HG03575 (cell line): ENCODE results near the gene PRKCA.
"Not testable (repeated sequence)": the region's sequence is repeated elsewhere in the genome, so short reads cannot be mapped to it uniquely, and the experiment has no call there.

Source experiments
- ATAC-seq: cut with Tn5 transposase; IDR thresholded peaks from one replicate; pipeline ENCODE4 v1.9.1; 2021; ENCODE audit not compliant: unreplicated experiment, insufficient number of reproducible peaks, low FRiP score; ENCODE audit errors: extremely low read depth

The PRKCA gene

DNA sequence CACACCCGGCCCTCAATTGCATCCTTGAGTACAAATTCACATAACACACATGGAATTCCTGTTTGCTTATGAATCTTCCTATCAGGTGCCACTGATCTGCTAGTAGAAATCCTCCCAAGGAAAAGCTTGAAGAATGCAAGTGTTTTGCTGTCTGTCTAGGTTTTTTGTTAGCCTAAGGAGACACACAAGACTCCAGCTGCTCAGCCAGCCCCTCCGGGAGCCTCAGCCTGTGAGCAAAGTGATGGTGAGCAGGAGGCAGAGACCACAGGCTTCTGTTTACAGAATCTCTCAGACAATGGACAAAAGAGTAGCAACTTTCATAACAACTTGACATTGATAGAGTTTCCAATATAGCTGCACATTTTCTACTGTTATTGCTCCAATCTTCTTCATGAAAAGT is 18.4 kb upstream of the PRKCA start:
- ATAC-seq: no peak

DNA sequence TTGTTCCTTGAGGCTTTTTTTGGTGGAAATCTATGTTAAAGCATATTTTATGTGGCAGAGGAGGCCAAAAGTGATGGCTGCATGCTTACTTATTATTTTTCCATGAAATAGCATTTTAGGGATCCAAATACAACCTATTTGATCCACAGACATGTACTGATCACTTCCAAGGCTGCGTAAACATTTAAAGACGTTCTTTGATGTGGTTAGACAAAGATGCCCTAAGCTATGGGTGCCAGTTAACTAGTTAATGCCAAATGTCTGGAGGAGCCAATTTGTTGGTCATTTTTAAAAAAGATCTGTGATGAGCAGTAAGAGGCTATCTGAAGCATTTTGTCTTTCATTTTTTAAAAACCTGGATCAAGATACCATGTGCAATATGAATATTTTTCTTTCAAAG is 17.3 kb upstream of the PRKCA start:
- no peak for ATAC-seq

DNA sequence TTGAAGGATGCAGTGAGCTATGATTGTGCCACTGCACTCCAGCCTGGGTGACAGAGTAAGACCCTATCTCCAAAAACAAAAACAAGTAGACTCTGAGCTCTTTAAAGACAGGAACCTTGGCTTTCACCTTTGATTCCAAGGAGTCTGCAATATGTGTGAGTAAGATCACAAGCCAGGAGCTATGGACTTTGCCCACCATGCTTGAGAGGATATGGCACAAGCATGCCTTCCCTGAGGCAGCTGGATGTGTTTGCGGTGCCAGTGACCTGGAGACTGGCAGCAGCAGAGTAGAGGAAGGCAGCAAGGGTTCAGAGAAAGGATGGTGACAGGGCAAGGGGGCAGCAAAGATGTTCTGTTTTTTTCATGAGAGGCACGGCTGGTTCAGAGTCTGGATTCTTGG is 14.5 kb upstream of the PRKCA start:
- ATAC-seq: no peak

DNA sequence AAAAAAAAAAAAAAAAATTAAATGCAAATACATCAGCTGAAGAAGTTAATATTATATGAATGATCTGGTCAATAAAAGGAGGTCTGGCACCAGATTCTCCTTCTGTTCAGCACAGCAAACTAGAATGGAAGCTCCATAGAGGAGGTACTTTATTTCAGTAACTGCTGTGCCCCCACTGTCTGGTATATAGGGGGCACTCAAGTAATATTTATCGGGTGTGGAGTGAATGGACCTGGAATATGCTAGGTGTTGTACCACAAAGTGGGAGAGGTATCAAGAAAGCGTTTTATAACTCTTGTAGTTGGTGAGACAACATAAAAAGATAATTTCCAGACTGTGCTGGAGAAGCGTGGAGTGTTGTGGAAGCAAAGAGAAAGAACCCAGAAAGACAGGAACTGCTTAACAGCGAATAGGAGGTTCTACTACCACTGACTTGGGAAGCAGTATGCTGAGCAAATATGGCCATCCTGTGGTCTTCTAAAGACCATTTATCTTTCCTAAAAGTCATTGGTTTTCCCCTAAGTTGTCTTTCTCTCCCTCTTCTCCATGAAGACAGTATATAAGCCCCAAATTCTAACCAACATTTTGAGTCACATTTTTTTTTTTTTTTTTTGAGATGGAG is 12.2 kb upstream of the PRKCA start:
- ATAC-seq: no peak

DNA sequence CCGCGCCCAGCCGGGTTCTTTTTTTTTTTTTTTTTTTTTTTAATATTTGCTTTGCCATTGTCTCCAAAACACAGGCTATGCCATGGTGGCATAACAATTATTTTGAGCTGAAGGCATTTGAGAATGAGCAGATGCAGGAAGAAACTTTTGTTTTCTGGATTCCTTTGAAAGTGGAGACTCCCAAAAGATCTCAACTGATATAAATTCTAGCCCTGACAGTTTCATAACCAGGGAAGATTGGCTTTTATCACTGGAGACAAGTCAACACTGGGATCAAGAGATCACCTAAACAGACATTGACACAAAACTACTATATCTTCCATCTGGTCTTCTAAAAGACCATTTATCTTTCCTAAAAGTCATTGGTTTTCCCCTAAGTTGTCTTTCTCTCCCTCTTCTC is 10.1 kb upstream of the PRKCA start:
- ATAC-seq: no peak

DNA sequence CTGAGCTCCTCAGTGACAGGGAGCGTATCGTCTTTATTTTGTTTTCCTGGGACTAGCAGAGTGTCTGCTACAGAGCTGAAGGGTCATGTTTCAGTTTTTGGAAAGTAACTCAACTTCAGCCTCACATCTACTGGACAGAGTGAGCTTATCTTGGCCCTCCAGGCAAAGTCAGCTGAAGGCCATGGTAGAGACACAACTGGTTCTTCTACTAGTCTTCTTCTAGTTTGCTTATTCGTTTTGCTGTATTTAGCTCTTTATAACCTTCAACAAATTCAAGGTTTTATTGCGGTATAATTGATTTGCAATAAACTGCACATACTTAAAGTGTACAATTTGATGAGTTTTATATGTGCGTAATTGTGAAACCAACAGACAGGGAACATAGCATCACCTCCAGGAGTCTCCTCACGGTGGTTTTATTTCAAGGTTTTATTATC is 6.1 kb upstream of the PRKCA start:
- no peak for ATAC-seq

DNA sequence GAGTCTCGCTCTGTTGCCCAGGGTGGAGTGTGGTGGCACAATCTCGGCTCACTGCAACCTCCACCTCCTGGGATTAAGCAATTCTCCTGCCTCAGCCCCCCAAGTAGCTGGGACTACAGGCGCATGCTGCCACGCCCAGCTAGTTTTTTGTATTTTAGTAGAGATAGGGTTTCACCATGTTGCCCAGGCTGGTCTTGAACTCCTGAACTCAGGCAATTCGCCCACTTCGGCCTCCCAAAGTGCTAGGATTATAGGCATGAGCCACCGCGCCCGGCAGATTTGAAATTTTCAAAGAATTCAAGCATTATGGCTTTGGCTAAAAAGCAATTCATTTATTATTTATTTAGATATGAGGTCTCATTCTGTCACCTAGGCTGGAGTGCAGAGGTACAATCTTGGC is 5.0 kb upstream of the PRKCA start:
- ATAC-seq: not testable (repeated sequence)

DNA sequence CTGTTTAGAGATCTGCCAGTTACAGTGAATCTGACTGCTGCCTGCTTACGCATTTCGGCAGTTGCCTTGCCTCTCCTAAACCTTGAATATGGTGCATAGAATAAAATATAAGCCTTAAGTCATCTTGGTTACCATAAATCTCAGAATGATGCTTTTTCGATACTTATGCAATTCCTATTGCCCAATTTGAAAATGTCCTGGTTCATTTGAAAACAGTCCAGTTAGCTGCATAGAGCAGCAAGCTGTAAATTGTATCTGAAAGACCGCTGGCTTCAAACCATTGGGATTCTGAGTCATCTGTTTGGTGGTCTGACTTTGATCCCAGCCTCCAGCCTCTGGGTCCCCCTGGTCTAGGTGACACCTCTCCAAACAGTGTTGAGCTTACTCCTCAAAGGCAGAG is 2.7 kb upstream of the PRKCA start:
- no peak for ATAC-seq

DNA sequence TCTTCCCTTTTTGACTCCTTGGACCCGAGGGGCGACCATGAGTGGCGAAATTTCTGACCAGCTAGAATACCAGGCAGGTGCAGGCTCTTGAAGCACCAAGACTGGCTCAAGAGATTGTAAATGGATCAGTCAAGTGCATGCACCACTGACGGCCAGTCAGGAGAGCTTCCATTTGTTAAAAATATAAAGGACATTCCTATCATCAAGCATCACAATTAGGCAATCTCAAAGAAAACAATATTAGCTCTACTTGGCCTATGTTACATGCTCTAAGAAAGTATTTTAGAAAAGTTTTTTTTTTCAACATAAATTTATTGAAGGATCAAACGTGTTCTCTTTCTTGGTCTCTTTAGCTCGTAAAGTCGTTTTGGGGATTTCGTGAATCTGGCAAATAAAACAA is 1.5 kb upstream of the PRKCA start:
- no peak for ATAC-seq

DNA sequence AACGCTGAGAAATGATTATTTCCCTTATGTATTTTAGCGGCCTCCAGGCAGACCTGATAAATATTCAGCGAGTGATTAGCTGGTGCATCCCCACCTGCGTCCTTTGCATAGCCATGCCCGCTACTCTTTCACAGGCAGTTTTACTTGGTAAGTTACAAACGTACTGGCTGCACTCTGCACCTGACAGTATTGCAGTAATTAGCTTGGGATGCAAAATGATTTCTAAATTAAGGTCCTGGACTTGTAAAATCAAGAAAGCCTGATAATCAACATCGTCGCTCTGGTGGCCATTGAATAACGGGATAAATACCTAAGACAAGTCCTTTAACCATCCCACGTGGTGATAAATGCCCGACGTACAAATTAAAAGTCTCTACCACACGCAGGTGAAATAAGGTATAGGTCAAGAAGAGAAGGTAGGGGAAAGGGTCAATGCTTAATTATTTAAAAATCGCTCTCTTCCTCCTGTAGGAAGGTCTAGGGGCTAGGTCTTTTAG is 998 bp upstream of the PRKCA start:
- no peak for ATAC-seq

DNA sequence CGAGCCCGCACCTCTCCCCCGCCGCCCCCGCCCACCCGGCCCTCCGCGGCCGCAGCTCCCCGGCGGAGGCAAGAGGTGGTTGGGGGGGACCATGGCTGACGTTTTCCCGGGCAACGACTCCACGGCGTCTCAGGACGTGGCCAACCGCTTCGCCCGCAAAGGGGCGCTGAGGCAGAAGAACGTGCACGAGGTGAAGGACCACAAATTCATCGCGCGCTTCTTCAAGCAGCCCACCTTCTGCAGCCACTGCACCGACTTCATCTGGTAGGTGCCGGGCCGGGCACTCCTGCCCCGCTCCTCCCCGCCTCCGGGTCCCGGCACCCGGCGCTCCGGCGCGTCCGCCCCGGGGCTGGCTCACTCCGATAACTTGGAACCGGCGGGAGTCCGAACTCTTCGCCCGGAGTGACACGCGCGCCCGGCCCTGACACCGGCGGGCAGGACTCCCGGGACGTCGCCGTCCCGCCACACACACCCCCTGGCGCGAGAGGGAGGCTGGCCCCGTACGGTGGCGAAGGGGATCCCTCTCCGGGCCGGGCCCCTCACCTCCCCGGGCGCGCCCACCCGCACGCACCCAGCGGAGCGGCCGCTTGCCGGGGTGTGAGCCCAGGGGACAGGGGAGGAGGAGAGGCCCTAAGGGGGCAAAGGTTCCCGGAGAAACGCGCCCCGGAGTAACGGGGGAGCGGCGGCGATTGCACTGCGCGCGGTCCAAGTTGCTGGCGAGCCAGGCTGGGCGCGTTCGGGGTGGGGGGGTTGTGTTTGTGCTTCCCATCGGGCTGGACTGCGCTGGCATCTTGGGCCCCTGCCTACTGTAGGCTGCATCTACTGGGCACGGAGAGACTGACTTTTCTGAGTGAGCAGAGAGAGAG is 581 bp downstream of the PRKCA start:
- no peak for ATAC-seq

DNA sequence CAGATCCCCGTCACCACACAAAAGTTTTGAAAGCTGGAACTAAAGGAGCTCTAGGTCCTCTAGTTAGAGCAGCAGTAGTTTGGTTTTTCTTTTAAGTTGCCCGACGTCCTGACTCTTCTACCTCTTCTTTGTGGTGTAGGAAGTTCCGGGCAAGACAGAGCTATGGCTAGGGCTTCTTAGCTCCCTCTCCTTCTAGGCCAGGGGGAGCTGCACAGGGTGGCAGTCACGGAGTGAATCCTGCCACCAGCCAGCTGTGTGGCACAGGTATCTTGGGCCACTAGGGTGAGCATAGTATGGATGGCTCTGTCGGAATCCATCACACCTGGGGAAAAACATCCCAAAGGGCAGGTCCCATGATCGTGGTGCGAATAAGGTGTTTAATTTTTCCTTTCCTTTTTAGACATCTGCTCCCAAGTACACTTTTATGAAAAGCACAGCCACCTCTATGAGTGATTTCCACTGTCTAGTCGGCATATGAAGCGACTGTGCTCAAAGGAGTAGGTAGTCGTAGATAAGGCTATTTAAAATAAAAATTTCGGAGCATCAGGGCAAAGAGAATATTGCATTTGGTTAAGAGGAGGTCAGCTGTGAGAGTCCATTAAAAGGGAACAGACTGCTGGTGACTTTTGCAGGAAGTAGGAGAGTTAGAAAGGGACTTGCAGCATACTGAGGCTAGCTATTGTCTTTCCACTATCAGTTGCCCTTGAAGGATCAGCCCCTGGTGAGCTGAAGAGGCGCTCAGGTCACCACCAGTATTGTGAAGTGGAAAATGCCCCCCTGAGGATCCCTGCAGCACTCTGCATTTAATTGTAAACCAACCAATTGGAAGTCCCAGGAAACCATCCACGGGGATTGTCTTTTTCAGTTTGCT is 2.1 kb downstream of the PRKCA start:
- no peak for ATAC-seq

DNA sequence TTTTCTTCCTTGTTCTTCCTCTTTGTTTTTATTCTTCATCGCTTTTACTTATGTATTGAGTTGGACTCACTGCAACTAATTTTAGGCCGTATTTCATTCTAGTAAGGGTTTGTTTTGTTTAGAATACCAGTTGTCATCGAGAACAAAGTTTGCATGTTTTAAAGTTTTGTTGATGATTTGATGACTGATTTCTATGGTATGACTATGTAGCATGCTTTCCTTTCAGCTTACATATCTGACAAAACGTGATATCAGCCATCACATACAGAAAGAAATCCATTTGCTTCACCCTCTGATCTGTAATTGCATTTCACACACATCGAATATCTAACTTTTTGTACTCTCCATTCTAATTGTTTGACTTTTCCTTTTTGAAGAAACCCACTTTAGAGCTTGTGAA is 4.0 kb downstream of the PRKCA start:
- ATAC-seq: no peak

DNA sequence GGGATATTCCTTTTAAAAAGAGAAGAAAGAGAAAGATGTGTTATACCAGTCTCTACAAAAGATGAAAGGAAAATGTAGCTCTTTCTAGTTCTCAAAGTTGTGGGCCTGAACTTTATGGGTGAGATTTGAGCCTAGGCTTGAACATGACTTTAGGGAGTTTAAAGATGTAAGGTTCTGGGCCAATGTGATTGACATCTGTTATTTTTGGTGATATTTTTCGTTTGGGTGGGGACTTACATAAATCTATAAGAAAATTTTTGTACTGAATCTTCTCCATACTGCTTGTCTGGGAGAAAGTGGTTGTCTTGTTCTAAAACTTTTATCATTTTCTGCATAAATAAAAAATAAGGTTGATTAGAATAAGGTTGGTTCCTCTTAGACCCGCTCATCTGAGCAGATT is 4.8 kb downstream of the PRKCA start:
- ATAC-seq: no peak

DNA sequence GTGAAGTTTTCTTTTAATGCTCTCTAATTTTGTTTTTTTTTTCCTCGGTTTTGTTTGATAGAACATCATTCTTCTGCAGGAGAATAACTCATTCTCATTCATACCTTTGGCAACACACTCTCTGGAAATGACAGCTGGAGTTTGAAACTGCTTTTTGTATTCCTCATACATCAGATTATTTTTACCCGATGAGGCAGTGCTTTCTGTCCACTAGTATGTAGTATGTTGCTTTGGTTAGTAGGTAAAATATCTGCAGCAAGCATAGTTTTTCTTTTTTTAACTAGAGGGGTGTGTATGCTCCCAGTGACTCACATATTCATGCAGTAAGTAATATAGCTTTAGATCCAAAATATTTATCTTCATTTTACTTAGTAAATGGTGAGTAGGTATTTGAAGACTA is 6.4 kb downstream of the PRKCA start:
- no peak for ATAC-seq

DNA sequence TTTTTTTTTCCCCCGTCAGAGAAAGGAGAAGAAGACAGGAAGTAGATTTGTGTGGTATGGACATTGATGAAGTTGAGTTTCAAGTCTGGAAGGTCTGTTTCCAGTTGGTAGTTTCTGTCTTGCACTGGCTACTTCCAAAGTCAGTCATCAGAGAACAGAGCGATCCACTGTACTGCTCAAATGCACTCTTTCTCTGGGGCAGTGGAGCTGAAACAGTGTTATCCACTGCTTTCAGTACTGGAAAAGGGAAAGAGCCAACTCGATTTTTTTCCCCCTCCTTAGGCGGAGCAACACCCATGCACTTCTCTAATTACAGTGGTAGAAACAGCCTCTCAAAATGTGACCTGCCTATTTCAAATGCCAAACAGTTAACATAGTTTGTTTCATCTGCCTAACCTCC is 7.4 kb downstream of the PRKCA start:
- ATAC-seq: no peak

DNA sequence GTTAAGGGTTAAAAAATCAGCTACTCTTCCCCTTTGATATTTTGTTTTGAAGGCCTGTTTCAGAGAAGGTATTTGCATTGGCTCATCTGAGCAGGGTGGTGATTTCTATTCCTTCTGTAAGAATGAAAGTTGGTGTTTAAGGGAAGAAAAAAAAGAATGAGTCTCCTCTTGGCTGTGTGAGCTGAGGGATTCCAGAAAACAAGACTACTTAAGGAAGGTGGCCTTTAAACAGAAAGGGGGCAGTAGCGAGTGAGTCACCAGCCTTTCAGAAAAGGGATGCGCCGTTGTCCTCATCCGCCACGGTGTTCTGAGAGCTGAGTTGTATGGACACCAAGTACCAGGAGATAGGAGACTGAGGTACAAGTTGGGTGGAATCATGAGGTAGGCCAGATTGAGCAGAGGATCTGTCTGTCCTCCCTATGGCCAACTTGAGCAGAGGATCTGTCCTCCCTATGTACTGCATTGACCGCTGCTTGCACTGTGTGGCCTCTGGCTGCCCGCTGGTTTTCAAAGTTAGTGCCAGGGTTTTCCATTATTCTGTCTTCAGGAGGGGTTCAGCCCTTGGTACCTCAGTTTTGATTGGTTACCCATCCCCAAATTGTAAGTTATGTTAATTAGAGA is 8.2 kb downstream of the PRKCA start:
- ATAC-seq: no peak

DNA sequence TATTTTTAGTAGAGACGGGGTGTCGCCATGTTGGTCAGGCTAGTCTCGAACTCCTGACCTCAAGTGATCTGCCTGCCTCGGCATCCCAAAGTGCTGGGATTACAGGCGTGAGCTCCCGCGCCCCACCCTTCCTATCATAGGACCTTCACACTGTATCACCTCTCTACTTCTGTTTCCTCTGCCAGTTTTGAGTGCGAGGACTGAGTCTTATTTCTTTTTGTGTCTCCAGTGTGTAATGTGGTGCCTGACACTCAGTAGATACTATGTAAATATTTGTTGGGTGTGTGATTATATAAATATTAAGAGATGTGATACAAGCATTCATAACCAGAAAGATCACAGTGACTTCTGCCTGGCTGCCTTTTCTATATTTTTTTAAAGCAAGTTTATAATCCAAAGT is 10.5 kb downstream of the PRKCA start:
- no peak for ATAC-seq

DNA sequence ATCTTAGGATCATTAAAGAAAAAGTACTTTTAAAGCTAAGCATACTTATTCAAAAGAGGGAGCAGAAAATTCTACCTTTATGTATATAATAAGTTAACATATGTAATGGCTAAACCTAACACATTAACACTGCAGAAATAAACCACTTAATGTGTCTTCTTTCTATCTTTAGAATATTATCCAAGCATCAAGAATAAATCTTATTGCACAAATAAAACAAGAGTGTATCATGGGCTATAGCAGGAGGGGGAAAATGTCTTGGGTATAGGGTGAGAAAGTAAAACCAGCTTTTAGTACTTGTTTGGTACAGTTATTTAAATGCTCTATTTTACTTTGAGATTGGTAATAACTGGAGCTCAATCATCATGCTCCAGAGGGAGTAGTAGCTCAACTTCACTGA is 10.9 kb downstream of the PRKCA start:
- ATAC-seq: no peak
